SH-SY5Y (cell line): ENCODE measurements around the gene NUP214.

ENCODE experiments used
- GATA2 ChIP-seq: IDR thresholded peaks from 2 replicates; pipeline ENCODE4 v1.6.1; 2011; ENCODE audit warnings: mild to moderate bottlenecking, low read depth, low read length
- GATA3 ChIP-seq: IDR thresholded peaks from 2 replicates; pipeline ENCODE4 v1.6.1; 2011; ENCODE audit warnings: low read depth, mild to moderate bottlenecking, low read length, moderate library complexity

GRCh38 chr9:131126059-131126426 is 657 bp downstream of the NUP214 start:
- TF ChIP-seq GATA2 (no peak), GATA3 (no peak)
